Activated CD4-positive, alpha-beta T cell treated with anti-CD3 and anti-CD28 coated beads, Interleukin-2, amount 50 U/mL, for 1 hour (primary cell): ENCODE data around the gene ALAD.
"Not testable (repeated sequence)": the region's sequence is repeated elsewhere in the genome, so short reads cannot be mapped to it uniquely, and the experiment has no call there.

ENCODE experiments used
- DNase-seq: peaks from one replicate; pipeline ENCODE4 v3.0.0-alpha.2; 2020

The ALAD gene

DNA sequence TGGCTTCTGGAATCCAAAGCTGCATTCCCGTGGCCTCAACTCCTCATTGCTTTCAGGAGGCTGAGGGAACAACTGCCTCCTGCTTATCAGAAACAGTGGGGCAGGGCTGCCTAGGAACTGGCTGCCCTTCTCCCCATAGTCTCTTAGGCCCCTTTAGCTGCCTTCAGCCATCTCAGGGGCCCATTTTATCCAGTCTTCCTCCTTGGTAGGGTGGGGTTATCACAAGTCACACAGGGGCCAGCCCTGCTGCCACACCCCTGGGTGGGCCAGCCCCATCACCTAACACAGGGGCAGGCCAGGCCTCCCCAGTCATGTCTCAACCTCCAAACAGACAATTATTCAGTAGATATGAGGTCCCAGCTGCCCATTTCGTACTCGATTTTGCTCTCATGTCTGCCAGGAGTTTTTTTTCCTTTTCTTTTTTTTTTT is 3.9 kb downstream of the ALAD start:
- DNase-seq = no peak

DNA sequence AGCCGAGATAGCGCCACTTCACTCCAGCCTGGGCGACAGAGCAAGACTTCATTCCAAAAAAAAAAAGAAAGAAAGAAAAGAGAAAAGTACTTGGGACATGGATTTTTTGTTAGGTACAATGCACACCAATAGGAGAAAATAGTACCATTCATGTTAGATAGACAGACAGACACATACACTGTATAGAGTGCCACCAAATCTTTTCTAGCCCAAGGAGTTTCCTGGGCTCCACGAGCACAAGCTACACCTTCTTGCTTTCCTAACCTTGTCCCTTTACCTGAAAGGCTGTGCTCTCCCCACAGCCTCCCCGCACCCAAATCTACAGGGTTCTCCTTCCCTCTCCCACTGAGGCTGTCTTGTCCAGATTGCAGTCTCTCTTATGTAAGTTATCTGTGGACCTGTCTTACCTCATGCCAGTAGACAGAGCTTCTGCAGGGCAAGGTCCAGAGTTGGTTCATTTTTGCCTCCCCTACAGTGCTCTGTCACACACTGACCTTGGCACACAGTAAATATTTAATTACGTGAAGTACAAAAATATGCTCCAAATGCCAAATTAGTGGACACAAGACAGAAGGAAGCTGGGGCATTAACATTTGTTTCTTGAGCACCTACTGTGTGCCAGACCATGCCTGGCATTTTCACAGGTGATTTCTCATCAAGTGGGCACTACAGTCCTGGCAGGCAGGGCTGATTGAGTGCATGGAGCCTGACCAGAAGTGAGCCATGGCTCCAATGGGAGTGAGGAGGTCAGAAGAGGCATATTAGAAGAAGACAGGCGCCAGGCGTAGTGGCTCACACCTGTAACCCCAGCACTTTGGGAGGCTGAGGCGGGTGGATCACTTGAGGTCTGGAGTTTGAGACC is 5.9 kb downstream of the ALAD start:
- DNase-seq = no peak

DNA sequence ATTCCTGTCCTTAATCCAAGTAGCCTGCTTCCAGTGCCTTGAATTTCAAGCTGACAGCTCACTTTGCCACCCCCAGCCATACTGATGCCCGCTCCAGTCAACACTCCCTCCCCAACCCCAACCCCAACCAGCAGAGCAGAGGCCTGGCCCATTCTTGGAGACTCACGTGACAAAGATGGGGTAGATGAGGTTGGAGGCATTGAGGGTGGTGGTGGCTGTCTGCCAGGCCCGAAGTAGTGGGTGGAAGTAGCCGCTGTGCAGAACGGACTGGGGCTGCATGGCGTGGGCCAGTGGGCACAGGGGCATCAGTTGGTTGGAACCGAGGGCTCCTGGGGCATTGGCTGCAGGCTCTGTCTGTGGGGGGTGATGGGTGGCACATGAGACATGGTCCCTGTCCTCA is 7.8 kb downstream of the ALAD start:
- no peak for DNase-seq

DNA sequence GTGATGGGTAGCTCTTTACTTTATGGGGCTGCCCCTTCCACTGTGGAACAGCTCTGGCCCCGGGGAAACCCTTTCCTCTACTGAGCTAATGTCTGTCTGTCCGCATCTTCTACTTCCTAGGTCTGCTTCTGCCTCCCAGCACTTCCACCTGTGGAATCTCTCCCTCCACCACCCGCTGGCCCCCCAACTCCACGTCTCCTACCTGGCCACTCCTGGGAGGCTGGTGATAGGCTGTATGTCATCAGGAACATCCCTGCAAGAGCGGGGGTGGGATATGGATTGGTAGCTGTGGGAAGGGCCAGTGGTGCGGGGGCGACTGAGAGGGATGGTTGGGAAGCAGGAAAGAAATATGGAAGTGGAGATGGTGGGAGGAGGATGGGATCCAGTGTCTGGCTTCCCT is 9.2 kb downstream of the ALAD start:
- no peak for DNase-seq

DNA sequence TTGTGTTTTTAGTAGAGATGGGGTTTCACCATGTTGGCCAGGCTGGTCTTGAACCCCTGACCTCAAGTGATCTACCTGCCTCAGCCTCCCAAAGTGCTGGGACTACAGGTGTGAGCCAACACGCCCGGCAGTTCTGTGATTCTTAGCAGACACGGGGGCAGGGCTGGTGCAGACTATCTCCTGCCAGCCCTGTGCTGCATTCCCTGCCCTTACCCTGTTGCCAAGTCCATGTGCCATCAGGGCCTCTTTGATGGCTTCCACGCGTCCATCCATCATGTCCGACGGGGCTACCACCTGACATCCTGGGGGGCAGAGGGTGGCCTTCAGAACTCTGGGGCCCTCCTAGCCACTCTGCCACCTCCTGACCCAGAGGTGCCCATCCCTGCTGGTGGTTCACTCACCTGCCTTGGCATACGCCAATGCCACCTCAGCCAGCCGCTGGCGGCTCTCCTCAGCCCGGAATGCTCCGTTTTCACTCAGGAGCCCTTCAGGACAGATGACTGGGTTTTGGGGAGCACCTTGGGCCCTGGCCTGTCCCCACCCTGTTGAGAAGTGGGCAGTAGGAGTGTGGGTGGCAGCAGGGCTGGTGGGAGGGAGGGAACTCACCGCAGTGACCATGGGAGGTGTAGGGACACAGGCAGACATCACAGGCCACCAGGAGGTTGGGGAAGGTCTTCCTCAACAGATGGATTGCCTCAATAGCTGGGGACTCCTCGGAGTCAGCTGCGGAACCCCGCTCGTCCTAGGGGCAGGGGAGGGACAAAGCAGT is 10.7 kb downstream of the ALAD start:
- no peak for DNase-seq

DNA sequence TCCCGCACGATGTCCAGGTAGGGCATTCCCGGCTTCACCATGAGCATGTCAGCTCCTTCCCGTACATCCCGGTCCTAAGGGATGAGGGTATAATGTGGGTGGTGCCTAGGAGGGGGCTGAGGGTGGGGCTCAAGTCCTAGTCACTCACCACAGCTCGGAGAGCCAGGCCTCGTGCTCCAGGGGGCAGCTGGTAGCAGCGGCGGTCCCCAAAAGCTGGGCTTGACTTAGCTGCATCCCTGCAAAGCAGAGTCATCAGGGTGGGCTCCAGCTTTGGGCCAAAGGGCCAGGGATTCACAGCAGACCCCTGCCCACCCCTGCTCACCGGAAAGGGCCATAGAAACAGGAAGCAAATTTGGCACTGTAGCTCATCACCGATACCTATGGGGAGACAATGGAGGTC is 11.6 kb downstream of the ALAD start:
- DNase-seq = no peak

DNA sequence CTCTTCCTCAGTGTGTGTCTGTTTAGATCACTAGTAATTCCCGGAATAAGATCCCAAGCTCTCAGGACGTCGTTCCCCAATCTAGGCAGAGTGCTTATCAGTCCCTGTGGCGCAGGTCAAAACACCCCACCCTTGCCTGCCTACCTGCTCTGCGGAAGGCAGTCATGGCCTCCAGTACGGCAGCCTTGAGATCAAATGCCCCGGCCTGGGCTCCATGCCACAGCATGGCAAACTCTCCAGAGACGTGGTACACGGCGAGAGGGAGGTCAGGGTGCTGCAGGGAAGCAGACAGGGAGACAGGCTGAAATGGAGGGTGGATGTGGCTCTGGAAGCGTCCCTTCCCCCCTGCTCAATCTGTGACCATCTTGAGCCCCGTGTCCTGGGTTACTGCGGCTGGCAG is 12.3 kb downstream of the ALAD start:
- DNase-seq = no peak

DNA sequence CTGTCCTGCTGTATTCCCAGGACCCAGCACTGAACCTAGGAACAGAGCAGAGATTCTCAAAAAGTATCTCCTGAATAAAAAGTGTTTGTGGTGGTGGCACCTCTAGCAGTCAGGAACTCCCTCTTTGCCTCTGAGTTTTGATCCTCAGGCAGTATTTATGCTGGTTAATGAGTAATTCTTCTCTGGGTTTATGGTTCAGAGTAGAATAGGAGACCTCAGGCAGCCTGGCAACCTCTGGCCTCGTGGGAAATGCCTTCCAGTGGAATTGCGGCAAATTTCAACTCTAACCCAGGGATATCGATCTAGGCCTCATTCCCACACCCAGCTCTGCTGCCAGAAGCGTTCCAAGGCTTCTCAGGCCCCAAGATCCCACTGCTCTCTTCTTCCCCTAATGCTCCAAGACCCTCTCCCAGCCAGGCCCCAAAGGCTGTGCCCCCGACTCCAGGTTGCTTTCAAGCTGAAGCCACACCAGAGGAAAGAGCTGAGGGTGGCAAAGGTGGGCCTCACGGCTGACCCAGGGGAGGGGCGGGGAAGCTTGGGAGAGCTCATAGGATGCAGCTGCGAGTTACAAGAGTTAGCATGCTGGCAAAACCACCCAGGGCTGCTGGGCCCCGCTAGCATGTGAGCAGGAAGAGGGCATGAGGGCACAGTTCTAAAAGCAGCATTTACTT is 13.4 kb downstream of the ALAD start:
- DNase-seq = no peak

DNA sequence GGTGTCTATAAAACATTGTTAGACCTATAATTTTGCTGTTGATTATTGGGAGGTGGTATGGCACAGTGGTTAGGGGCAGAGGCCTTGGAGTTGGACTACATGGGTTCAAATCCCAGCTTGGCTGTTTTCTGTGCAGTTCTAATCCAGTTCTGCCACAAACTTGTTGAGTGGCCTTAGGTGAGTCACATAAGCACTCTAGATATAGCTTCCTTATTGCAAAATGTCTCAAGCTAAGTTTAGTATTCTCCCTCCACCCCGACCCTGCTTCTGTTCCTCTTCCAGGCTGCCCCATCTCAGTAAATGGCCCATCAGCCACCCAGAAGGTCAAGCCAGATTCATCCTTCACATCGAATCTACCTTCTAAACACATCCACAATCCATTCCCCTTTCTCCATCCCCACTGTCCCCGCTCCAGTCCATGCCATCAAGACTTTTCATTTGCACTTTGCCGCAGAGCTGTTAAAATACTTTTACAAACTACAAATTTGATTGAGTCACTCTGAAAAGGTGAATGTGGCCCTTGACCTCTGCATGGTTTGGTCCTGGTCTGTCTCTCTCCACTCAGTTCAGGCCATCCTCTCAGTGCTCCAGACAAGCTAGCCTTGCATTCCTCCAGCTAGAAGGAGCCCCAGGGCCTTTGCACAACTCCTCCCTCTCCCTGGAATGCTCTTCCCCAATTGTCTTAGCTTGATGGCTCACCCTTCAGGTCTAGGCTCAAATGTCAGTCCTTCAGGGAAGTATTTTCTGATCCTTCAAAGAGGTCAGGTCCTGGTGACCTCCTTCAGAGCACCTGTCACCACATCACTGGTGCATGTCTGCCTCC is 14.3 kb downstream of the ALAD start:
- no peak for DNase-seq

DNA sequence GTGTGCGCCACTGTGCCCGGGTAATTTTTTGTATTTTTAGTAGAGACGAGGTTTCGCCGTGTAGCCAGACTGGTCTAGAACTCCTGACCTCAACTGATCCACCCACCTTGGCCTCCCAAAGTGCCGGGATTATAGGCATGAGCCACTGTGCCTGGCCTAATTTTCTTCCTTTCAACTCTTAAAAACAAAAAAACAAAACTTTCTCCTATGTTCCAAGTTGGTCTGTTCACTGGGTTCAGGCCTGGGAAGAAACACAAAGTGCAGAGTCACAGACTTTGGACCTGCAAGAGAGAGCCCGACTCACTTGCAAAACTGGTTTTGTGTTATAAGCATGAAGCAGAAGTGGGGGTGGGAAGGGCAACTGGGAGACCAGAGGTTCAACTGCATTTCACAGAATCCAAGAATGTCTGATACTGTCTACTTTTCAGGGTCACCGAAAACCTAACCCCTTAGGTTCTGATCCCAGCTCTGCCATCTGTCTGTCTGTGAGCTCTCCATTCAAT is 19.1 kb downstream of the ALAD start:
- DNase-seq = no peak

DNA sequence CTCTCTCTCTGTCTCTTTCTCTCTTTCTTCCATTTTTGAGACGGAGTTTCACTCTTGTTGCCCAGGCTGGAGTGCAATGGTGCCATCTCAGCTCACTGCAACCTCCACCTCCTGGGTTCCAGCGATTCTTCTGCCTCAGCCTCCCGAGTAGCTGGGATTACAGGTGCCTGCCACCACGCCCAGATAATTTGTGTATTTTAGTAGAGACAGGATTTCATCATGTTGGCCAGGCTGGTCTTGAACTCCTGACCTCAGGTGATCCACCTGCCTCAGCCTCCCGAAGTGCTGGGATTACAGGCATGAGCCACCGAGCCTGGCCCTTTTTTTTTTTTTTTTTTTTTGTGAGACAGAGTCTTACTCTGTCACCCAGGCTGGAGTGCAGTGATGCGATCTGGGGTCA is 19.6 kb downstream of the ALAD start:
- DNase-seq = not testable (repeated sequence)

DNA sequence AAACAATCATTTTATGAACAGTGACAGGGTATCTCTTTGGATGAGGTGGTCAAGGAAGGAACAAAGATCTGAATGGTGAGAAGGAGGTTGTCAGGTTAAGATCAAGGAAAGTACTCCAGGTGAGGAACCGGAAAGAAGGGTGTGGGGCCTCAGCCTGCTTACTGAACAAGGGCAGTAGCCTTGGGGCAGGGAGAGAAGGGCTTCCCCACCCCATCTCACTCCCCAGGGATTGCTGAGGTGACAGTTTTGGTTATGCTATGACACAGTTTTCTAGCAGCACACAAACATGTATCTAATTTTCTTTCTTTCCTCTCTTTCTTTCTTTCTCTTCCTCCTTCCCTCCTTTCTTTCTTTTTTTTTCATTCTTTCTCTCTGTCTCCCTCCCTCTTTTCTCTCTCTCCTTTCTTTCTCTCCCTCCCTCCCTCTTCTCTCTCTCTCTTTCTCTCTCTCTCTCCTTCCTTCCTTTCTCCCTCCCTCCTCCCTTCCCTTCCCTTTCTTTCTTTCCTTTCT is 20.2 kb downstream of the ALAD start:
- DNase-seq = no peak

DNA sequence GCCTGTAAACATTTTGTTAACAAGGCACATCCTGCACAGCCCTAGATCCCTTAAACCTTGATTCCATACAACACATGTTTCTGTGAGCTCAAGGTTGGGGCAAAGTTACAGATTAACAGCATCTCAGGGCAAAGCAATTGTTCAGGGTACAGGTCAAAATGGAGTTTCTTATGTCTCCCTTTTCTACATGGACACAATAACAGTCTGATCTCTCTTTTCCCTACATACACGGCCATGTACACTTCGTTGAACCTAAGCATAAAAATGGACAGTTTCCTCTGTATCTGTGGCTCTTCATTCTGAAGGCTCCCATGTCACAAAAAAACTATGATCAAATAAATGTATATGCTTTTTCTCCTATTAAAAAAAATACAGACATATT is 21.3 kb downstream of the ALAD start:
- DNase-seq = not testable (repeated sequence)

DNA sequence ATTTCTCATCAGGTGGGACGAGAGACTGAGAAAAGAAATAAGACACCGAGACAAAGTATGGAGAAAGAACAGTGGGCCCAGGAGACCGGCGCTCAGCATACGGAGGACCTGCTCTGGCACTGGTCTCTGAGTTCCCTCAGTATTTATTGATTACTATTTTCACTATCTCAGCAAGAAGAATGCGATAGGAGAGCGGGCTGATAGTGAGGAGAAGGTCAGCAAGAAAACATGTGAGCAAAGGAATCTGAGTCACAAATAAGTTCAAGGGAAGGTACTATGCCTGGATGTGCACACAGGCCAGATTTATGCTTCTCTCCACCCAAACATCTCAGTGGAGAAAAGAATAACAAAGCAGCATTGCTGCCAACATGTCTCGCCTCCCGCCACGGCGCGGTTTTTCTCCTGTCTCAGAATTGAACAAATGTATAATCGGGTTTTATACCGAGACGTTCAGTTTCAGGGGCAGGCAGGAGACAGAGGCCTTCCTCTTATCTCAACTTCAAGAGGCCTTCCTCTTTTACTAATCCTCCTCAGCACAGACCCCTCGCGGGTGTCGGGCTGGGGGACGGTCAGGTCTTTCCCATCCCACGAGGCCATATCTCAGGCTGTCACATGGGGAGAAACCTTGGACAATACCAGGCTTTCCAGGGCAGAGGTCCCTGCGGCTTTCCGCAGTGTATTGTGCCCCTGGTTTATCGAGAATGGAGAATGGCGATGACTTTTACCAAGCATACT is 21.8 kb downstream of the ALAD start:
- not testable (repeated sequence) for DNase-seq

DNA sequence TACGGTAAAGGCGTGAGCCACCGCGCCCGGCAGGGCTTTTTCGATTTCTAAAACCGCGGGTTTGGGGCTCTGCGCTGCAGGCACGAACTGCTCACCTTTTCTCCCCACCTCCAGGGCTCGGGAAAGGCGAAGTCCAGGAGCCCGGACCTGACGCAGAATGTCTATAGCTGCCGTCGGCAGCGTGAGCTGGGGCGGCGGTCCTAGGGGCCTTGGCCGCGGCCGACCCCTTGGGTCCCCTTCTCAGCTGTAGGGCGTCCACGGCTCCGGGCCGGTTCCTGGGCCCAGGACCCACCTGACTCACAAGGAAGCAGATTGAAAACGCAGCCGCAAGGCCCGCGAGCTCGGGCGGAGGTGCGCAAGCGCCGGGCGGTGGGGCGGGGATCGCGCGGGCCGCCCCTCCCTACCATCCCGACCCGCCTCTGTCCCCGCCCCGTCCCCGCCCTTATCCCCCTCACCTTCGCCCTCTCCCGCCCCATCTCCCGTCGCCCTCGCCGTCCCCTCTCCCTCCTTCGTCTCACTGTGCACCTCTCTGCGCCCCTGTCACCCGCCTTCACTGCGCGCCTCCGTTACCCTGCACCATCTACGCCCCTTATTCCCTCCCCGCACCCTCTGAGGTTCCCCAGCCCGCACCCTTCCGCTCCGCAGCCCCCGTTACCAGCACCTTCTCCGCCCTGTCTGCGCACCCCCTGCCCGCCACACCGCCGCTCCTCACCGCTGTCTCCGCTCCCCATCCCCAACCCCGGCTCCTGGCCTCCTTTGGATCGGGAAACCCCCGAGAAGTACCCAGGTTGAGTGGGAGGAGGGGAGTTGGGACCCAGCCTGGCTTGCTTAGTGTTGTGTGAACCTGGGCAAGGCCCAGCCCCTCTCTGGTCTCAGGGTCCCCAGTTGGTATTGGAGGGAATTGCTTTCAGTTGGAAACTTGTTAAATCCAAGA is 24.2 kb downstream of the ALAD start, which contains the start of gene HDHD3:
HDHD3 (minus strand) TSS at position 353 of the 934 bp plus-strand sequence. CDS start 2,632 bp downstream, outside the sequence.
- peak; percentile 66 for DNase-seq

DNA sequence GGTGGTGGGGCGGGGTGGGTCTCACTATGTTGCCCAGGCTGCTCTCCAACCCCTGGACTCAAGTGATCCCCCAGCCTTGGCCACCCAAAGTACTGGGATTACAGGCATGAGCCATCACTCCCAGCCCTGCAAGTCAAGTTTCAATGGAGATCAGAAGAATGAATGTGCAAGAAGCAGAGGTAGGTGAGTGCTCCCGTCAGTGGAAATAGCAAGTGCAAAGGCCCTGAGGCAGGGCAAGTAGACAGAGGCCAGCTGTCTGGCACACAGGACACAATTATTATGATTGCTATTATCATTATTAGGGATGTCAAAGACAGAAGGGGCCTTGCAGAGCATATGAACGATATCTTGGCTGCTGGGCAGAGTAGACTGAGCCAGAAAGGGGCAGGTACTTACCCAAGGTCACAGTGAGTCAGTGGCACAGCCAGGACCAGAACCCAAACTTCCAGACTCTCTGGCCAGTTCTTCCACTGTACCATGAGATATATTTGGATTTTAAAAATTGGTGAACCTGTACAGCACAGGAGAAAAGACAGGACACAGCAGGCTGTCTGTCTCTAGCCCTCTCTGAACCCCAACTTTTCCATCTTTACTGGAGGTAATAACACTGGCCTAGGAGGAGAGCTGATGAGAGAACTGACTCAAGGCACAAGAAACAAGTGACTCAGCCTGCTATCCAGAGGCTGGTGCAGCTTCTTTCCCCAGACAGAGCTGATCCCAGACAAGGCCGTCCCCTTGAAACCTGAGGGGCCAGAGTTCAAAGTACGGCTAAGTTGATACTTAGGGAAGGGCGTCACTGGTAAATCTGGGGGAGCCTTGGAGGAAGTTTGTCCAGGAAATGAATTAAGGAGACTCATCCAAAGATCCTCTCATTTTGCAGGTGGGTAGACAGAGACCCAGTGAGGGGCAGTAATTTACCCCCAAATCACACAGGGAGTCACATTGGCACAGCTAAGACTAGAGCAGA is 25.7 kb downstream of the ALAD start:
- DNase-seq = no peak

DNA sequence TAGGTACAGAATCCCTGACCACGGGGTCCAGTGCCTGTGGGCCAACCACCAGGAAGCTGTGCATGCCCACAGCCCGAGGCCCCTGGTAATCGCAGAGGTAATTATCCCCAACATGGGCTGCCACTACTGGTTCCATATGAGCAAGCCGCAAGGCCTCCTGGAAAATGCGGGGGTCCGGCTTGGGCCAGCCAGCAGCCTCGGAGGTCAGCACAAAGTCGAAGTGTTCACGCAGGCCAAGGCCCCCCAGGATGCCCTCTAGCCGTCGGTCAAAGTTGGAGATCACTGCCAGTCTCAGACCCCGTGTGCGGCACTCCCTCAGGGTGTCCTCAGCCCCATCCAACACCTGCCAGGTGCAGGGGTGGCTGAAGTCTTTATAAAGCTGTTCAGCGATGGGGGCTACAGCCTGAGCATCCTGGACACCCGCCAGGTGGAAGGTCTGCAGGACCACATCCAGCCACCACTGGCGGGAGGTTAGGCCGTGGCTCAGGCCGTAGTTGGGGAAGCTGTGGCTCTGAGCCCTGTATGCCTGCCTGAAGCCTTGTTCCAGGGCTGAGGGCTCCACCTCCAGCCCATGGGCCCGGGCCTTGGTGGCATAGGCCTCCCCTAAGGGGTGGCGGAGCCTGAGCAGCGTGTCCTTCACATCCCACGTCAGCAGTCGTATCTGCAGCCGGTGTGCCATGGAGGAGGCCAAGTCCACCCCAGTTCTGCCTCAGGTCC is 27.2 kb downstream of the ALAD start:
- no peak for DNase-seq

DNA sequence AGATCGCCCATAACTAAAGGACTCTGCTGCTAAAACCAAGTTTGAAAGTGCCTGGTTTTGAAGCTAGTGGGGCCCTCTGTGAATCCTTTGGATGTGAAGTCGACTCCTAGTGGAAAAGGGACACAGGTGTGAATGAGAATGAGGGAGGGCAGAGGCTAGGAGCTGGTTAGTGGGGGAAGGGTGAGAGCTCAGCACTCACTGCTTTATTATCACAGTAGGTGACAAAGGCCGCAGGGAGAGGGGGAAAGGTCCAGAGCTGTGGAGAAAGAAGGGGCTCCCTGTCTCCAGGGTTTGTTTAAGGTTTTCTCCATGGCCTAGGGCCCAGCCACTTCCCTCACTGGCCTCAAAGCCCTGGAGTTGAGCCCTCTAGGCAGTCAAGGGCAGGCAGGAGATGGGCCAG is 27.8 kb downstream of the ALAD start:
- DNase-seq = no peak
